GM12878 (cell line): ENCODE measurements around the gene RB1. TPM values are rescaled to one million over a fixed set of nuclear protein-coding genes. Genes with fewer than 3 reads are reported as not detected.

Experiments used
- ATAC-seq: fragments of 200-7000 bp; cut with Tn5 transposase; 3 replicates; pipeline ENCODE4 v1.9.1; 2020; ENCODE audit warnings: mild to moderate bottlenecking, moderate library complexity
- BruUV-seq: library from RNA; stranded (reverse); fragments of 400-500 nt; replicated peaks from 2 replicates; lab custom pipeline; 2021; lab: Mats Ljungman, UMichigan
- CTCF ChIA-PET: fragments of 300-600 bp; sonication (Branson Sonifier 250); formaldehyde crosslinking; extraction: SDS; loops from one replicate; lab custom pipeline; 2021; ENCODE audit warnings: inconsistent platforms; lab: Yijun Ruan, JAX
- POLR2A ChIA-PET: fragments of 350-600 bp; formaldehyde crosslinking; extraction: SDS; loops from one replicate; lab custom pipeline; 2021; ENCODE audit warnings: inconsistent platforms; lab: Charles Lee
- RAD21 ChIA-PET: fragments of 300-600 bp; sonication (Branson Sonifier 250); formaldehyde crosslinking; loops from one replicate; lab custom pipeline; 2023; ENCODE audit warnings: antibody characterized with exemption; ENCODE audit not compliant: unreplicated experiment; lab: Charles Lee
- SMC1A ChIA-PET: fragments of 300-600 bp; sonication (Branson Sonifier 250); formaldehyde crosslinking; loops from one replicate; lab custom pipeline; 2023; ENCODE audit not compliant: unreplicated experiment, uncharacterized antibody; lab: Charles Lee
- DNase-seq: peaks from one replicate; pipeline ENCODE4 v3.0.0-alpha.2; 2011; ENCODE audit warnings: low read depth, low spot score
- FAIRE-seq: peaks from 3 replicates; lab custom pipeline; 2011; peaks lifted over from hg19 to GRCh38; lab: Jason Lieb, UNC
- H2AFZ ChIP-seq: 2 replicates; pipeline ENCODE4 v1.6.0; 2011; ENCODE audit warnings: low read depth, low read length, control low read depth; ENCODE audit not compliant: control insufficient read depth
- H3K27ac ChIP-seq: 2 replicates; pipeline ENCODE4 v1.5.1; 2011; ENCODE audit warnings: control low read depth; ENCODE audit not compliant: control insufficient read depth, insufficient read depth
- H3K27me3 ChIP-seq, 2 experiments: replicated peaks in 1 of 2; 2 replicates each; pipeline versions ENCODE4 v1.6.0 to v1.6.1; 2011; ENCODE audit warnings: low read length in 1 of 2; ENCODE audit not compliant: control insufficient read depth in 2 of 2, insufficient read depth in 2 of 2
- H3K36me3 ChIP-seq, 2 experiments: 2 replicates each; pipeline ENCODE4 v1.5.1; 2011; ENCODE audit warnings: low read length in 1 of 2; ENCODE audit not compliant: control insufficient read depth in 2 of 2, insufficient read depth in 2 of 2
- H3K4me1 ChIP-seq: 2 replicates; pipeline ENCODE4 v1.6.1; 2011; ENCODE audit warnings: mild to moderate bottlenecking, low read length, moderate library complexity, mixed read lengths; ENCODE audit not compliant: control insufficient read depth, insufficient read depth
- H3K4me2 ChIP-seq: 2 replicates; pipeline ENCODE4 v1.6.0; 2011; ENCODE audit warnings: control low read depth; ENCODE audit not compliant: control insufficient read depth, insufficient read depth
- H3K4me3 ChIP-seq: fragments of 200-600 bp; sonication (generic); 2 replicates; pipeline ENCODE4 v1.5.1; 2016
- H3K79me2 ChIP-seq: 2 replicates; pipeline ENCODE4 v1.6.0; 2011; ENCODE audit warnings: low read length; ENCODE audit not compliant: control insufficient read depth, insufficient read depth
- H3K9ac ChIP-seq: 2 replicates; pipeline ENCODE4 v1.8.0; 2011; ENCODE audit warnings: low read length, control low read depth, mixed read lengths; ENCODE audit not compliant: control insufficient read depth, insufficient read depth
- H3K9me3 ChIP-seq: replicated peaks from 3 replicates; pipeline ENCODE4 v1.5.1; 2011; ENCODE audit warnings: mild to moderate bottlenecking, low read length; ENCODE audit not compliant: control insufficient read depth, insufficient read depth
- H4K20me1 ChIP-seq: 2 replicates; pipeline ENCODE4 v1.6.0; 2011; ENCODE audit not compliant: control insufficient read depth, insufficient read depth
- BACH1 ChIP-seq: fragments of 450-650 bp; IDR thresholded peaks from 2 replicates; pipeline ENCODE4 v1.6.1; 2017; ENCODE audit warnings: mild to moderate bottlenecking, borderline replicate concordance
- CREM ChIP-seq: IDR thresholded peaks from 2 replicates; pipeline ENCODE4 v1.6.1; 2014; ENCODE audit warnings: antibody characterized with exemption, low read depth
- DPF2 ChIP-seq: fragments of 450-650 bp; IDR thresholded peaks from 2 replicates; pipeline ENCODE4 v1.6.1; 2017; ENCODE audit warnings: mild to moderate bottlenecking
- HDAC2 ChIP-seq: fragments of 200-600 bp; sonication (generic); IDR thresholded peaks from 2 replicates; pipeline ENCODE4 v1.6.1; 2017
- JUND ChIP-seq: IDR thresholded peaks from 2 replicates; pipeline ENCODE4 v1.6.1; 2012; ENCODE audit warnings: low read depth, mild to moderate bottlenecking, low read length, improper control_type of control experiment, moderate library complexity
- MEF2A ChIP-seq: IDR thresholded peaks from 2 replicates; pipeline ENCODE4 v1.6.1; 2011; ENCODE audit warnings: low read depth, mild to moderate bottlenecking, low read length, moderate library complexity; ENCODE audit not compliant: insufficient read depth
- RFX5 ChIP-seq: IDR thresholded peaks from 2 replicates; pipeline ENCODE4 v1.6.1; 2011; ENCODE audit warnings: low read depth, low read length, improper control_type of control experiment
- TCF3 ChIP-seq: IDR thresholded peaks from 2 replicates; pipeline ENCODE4 v1.6.1; 2012; ENCODE audit warnings: low read depth, mild to moderate bottlenecking, low read length, borderline replicate concordance; ENCODE audit not compliant: insufficient read depth
- WGBS: methylation state at CpG from one replicate; pipeline ENCODE4 v1.1.6; 2016; ENCODE audit warnings: low lambda C conversion rate; ENCODE audit not compliant: insufficient replicate concordance, insufficient coverage; ENCODE audit errors: missing lambda C conversion rate; 5-methylcytosine and 5-hydroxymethylcytosine counted together
- in situ Hi-C: fragments of 300-500 bp; cut with MboI; formaldehyde crosslinking; loops from 9 replicates; pipeline ENCODE4 v1.14.3; 2018; ENCODE audit warnings: mixed read lengths
- intact Hi-C: fragments of 100-400 bp; cut with micrococcal nuclease; formaldehyde crosslinking; loops from one replicate; pipeline ENCODE4 v1.14.2; 2022; ENCODE audit not compliant: unreplicated experiment
- polyA plus RNA-seq, 11 experiments: library from polyadenylated mRNA; depleted of rRNA in 4 of 11; unstranded in 6 of 11; stranded (reverse) in 5 of 11; fragments of >200 nt; fragmentation: Nextera tagmentation in 4 of 11; fragmentation: Illumina TruSeq in 1 of 11; extraction: Ambion mirVana in 4 of 11; extraction: Trizol in 1 of 11; gene quantifications; 1 replicate in 1 of 11; 2 replicates in 10 of 11; pipeline versions ENCODE4 v1.2.1 to v1.2.3, GENCODE V29; 2011 to 2016; ENCODE audit warnings: inconsistent platforms in 2 of 11, missing spikeins in 2 of 11, low read depth in 1 of 11
- total RNA-seq, 4 experiments: library from RNA; depleted of rRNA in 3 of 4; stranded (reverse); fragments of >200 nt in 3 of 4; fragmentation: Illumina TruSeq in 1 of 4; extraction: Trizol in 1 of 4; gene quantifications; 2 replicates each; pipeline versions ENCODE4 v1.2.1 to v1.2.3, GENCODE V29; 2013 to 2021
- TF ChIP-seq, protein P1 (sequence below): fragments of 450-650 bp; IDR thresholded peaks from 2 replicates; pipeline ENCODE4 v1.6.1; 2017; ENCODE audit warnings: mild to moderate bottlenecking

The RB1 gene
- total and polyA plus RNA-seq, 10 of the 15 experiments (the other 5 are each of a cell fraction or from before 2014, with no cell fraction given) = 2.8 to 45.0 (median 8.3) TPM

DNA sequence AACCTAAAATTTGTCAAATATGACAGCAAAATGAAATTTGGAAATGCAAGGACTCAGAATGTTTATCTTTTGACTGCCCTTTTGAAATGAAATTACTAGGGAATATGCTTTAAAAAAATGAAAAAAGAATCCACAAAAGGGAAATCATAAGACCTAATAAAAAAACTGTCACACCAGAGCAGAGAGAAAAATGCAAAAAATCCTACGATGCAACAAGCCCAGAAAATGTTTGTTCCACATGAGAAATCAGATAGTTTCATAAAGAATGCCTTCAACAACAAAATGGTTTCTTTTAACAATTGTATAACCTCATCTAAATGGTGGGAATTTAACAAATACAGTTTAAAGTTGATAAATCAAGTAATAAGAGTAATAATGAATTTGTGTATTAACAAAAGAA is 101.4 kb downstream of the RB1 start:
- H3K27ac ChIP-seq = no peak overlapping the region
- H3K79me2 ChIP-seq = peaks cover 5% of the 10 kb centered on the region
- BruUV-seq = no TSS peak
- H3K9me3 ChIP-seq = no peaks in the 10 kb centered on the region
- H3K9ac ChIP-seq = no peak overlapping the region
- ATAC-seq (no peak), FAIRE-seq (no peak), DNase-seq (no peak)
- intact Hi-C loops (no loop called here), in situ Hi-C loops (no loop called here)
- H3K27me3 ChIP-seq = no peaks in the 10 kb centered on the region
- 88% methylated on average over 1 of the region's 1 CpG for WGBS
- H4K20me1 ChIP-seq = no peaks in the 10 kb centered on the region
- no peak overlapping the region for H3K4me2 ChIP-seq
- CTCF ChIA-PET = no interaction called here
- H3K36me3 ChIP-seq = no peaks in the 10 kb centered on the region; a peak in 1 of 4 replicates
- SMC1A ChIA-PET = interaction anchor here (1.0 kb wide), 1 partner anchor 175 kb away, joined by 4 read pairs; no protein-coding TSS in a partner anchor
- TF ChIP-seq TCF3 (no peak), CREM (no peak), RFX5 (no peak), MEF2A (no peak), JUND (no peak)
- TF ChIP-seq, protein P1, sequence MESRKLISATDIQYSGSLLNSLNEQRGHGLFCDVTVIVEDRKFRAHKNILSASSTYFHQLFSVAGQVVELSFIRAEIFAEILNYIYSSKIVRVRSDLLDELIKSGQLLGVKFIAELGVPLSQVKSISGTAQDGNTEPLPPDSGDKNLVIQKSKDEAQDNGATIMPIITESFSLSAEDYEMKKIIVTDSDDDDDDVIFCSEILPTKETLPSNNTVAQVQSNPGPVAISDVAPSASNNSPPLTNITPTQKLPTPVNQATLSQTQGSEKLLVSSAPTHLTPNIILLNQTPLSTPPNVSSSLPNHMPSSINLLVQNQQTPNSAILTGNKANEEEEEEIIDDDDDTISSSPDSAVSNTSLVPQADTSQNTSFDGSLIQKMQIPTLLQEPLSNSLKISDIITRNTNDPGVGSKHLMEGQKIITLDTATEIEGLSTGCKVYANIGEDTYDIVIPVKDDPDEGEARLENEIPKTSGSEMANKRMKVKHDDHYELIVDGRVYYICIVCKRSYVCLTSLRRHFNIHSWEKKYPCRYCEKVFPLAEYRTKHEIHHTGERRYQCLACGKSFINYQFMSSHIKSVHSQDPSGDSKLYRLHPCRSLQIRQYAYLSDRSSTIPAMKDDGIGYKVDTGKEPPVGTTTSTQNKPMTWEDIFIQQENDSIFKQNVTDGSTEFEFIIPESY = no peak
- H3K4me1 ChIP-seq = peaks cover 25% of the 10 kb centered on the region; the same call in 1 of the 2 replicates
- POLR2A ChIA-PET = no interaction called here
- H3K4me3 ChIP-seq = no peak overlapping the region
- RAD21 ChIA-PET = no interaction called here
- H2AFZ ChIP-seq = no peak overlapping the region

DNA sequence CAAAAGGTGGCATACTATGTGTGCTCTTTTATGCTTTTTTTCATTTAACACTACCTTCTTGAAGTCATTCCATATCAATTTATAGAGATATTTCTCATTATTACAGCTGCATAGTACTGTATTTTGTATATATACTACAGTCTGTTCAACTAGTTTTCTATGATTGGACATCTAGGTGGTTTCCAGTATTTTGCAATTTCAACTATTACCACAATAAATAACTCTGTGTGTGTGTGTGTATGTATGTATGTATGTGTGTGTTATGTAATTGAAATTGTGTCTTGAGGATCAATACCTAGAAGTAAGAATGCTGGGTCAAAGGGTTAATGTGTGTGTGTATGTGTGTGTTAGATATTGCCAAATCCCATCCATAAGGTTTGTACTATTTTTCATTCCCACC is 102.3 kb downstream of the RB1 start:
- POLR2A ChIA-PET = no interaction called here
- RAD21 ChIA-PET = no interaction called here
- FAIRE-seq (no peak), DNase-seq (no peak), ATAC-seq (no peak)
- Histone ChIP-seq H3K79me2 (peaks cover 13% of the 10 kb centered on the region), H4K20me1 (no peaks in the 10 kb centered on the region), H3K27ac (no peak overlapping the region), H3K27me3 (no peaks in the 10 kb centered on the region), H3K4me3 (no peak overlapping the region), H3K4me2 (no peak overlapping the region), H3K36me3 (no peaks in the 10 kb centered on the region; a peak in 1 of 4 replicates), H3K9me3 (no peaks in the 10 kb centered on the region), H3K4me1 (peaks cover 20% of the 10 kb centered on the region; the same call in 1 of the 2 replicates), H3K9ac (no peak overlapping the region), H2AFZ (no peak overlapping the region)
- CTCF ChIA-PET = no interaction called here
- in situ Hi-C loops (no loop called here), intact Hi-C loops (no loop called here)
- TF ChIP-seq HDAC2 (no peak), DPF2 (no peak), BACH1 (no peak)
- BruUV-seq = no TSS peak
- SMC1A ChIA-PET = no interaction called here
